Activated CD4-positive, alpha-beta T cell treated with anti-CD3 and anti-CD28 coated beads for 48 hours (primary cell): Measurements from ENCODE around the gene RAB37.
A peak's percentile ranks its signal among the peaks of the same experiment; 100 is the strongest.

Experiments
- DNase-seq: peaks from one replicate; pipeline ENCODE4 v3.0.0-alpha.2; 2020

The RAB37 gene

DNA sequence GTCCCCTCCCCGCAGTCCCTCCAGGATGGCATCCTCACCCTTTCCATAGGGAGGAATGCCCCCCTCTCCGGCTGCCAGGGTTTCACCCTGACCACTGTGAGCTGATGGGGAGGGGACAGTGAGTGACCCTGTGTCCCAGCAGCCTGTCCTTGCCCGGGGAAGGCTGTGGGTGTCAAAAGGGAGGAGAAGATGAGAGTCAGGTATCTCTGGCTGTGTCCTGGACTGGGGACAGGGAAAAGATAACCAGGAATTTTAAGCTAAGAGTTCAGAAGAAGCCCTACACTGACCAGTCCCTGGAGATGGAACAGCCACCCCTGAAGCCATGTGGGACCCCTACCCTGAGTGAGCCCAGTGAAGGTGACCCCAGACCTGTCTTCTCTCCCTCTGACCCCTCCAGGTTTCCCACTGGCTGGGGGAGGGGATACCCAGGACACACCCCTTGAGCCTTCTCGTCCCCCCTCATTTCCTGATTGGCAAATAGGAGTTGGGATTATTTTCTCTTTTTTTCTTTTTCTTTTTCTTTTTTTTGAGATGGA, 27.8 kb downstream of the RAB37 start:
- no peak for DNase-seq

DNA sequence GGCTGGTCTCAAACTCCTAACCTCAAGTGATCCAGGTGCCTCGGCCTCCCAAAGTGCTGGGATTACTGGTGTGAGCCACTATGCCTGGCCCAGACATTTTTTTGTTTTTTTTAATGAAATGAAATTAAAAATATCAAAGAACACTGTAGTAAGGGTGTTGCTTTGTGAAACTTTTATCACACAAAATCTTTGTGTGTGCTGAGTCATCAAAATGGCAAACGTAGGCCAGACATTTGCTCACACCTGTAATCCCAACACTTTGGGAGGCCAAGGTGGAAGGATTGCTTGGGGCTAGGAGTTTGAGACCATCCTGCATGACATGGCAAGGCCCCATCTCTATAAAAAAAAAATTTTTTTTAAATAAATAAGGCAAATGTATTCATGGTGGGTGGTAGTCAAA, 29.4 kb downstream of the RAB37 start:
- DNase-seq = no peak

DNA sequence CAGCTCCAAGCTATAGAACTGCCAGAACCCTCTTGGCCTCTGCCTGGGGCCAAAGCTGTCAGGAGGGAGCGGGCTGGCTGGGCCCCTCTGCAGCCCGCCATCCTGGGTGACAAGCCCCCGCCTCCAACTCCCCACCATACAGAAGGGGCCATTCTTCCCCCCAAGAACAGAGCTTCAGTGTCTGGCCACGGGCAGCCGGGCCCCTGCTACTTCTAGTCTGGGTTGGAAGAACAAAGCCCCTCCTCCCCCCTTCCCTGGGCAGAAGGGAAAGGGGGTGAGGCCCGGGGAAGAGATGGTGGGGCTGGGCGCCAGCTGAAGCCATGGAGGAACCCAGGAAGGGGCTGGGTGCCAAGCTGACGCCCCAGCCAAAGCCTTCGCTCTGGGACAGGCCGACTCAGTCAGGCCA, 30.1 kb downstream of the RAB37 start:
- DNase-seq = no peak

DNA sequence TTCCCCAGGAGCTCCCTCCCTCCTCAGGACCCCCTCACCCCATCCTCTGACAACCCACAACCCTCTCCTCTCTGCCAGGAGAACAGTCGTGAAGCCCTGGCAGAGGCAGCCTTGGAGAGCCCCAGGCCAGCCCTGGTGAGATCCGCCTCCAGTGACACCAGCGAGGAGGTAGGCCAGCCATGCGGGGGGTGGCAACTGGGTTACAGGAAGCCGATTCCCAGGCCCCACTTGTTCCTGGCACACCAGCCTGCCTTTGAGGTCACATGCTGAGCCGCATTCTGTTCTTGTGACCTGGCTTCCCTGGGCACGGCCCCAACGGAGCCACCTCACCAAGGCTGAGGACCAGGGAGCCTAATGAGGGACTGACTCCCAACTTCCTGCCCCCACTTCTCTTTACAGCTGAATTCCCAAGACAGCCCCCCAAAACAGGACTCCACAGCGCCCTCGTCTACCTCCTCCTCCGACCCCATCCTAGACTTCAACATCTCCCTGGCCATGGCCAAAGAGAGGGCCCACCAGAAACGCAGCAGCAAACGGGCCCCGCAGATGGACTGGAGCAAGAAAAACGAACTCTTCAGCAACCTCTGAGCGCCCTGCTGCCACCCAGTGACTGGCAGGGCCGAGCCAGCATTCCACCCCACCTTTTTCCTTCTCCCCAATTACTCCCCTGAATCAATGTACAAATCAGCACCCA, 31.2 kb downstream of the RAB37 start:
- DNase-seq = no peak

DNA sequence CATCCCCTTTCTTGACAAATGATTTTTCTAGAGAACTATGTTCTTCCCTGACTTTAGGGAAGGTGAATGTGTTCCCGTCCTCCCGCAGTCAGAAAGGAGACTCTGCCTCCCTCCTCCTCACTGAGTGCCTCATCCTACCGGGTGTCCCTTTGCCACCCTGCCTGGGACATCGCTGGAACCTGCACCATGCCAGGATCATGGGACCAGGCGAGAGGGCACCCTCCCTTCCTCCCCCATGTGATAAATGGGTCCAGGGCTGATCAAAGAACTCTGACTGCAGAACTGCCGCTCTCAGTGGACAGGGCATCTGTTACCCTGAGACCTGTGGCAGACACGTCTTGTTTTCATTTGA, 31.7 kb downstream of the RAB37 start:
- DNase-seq = no peak

DNA sequence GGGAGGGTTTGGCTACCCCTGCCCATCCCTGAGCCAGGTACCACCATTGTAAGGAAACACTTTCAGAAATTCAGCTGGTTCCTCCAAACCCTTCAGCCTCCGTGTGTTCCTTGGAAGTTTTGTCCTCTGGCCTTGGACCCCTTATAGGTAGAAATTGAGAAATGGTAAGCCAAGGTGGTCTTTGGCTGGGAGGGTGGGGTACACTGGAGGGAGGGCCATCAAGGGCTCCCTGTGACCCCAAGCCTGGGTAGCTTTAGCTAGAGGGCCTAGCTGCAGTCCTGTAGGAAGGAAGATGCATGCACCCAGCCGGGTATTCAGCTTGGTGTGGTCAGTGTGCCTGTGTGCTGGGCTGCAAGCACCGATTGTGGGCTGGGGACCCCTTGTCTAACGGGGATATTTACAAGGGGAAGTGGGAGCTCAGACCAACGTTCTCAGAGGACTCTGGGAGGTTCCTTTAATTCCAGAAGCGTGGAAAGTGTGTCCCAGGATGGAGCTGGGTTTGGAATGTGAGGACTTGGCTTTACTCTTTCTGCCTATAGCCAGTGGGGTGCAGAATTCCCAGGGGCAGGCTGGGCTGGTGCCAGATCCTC, 32.3 kb downstream of the RAB37 start:
- DNase-seq = no peak

DNA sequence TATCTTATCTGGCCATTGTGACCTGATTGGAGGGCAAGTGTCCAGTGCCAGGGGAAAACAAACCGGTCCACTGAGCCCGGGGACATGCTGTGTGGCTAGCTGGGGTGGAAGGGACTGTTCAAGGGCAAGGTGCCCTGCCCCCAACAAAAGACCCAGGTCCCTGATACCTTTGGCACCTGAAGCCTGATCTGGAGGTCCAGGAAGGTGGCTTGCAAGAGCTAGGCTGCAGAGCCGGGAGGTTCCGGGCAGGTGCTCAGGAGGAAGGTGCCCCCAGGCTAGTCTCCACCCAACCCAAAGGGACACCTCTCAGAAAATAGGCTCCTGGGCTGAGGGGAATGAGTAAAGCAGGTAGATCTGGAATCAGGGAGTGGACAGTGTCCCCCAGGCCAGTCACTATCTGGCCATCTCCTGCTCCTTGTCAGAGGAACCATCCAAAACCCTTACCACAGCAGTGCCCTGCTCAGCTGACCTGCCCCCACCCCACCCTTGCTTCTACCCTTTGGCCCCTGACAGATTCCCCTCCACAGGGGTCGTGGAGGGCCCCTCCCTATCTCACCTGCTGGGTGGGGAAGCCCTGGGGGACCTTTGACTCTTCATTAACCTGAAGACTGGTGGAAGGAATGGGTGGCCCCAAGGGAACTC, 32.9 kb downstream of the RAB37 start:
- DNase-seq = no peak

DNA sequence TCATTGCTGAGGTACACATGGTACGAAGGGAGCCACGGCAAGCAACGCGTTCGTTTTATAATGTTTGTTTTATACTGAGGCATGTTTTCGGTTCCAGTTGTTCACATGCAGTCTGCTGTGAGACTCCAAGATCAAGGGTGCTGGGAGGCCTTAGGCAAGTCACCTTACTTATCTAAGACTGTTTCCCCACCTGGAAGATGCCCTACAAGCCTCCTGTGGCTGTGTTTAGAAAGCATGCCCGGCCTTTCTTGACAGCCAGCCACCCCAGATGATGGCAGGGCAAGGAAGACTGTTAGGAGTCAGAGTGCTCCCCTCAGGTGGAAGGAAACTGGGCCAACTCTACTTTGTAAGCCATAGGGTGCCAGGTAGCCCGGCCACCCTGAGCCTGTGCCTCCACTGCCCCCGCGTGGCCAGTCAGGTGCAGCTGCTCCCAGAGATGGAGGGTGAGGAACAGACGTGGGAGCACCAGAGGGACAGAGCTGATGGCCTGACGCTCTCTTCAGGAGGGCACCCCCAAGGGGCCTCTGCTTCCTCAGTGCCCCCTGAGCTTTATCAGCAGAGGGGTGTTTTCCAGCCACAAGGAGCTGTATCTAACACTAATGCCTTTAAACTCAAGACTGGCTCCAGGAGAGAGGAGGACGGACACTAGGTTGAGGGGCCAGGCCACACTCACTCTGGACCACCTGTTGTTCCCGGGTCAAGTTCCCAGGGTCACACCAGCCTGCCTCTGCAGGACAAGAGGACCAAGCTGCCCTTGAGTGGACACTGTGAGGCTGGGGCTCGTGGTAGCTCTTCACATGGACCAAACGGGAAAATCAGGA, 33.7 kb downstream of the RAB37 start:
- DNase-seq = peak; percentile 79

DNA sequence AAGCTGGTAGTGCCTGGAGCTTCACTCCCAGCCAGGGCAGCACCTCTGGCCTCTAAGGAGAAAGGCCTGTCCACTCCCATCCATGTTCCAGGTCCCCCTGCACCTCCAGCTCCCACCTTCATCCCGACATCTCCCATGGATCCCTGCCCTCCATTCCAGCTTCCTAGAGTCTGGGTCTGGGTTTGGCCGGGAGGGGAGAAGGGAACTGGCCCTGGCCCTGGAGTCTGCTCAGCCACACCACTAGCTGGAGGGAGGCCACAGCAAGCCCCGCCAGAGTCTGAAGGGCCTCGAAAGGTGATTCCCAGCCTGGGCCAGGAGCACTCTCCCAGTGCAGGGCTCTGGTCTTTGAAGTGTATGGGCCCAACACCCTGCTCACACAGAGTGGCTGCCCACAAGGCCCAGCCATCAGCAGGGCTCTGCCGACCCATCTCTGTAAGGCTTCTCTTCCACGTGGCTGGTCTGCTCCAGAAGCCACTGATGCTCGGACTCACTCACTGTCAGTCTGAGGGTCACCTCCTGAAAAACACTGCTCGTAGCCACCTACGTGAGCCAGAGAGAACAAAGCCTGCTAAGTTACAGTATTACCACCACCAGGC, 34.4 kb downstream of the RAB37 start:
- DNase-seq = no peak

DNA sequence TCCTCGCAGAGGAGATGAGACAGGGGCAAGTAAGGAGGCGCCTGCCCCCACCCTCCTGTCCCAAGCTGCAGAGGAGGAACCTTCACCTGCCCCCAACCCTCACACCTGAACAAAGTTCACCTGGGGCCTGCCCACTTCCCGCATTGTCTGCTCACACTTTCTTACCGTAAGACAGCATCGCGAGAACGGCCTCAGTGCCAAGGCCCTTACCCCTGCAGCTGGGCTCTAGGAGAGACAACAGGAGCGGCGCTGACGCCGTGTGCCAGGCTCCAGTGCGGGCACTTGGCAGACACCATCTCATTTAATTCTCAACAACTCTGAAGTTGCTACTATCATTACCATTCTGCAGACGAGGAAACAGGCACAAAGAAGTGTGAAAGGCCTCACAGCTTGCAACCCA, 35.0 kb downstream of the RAB37 start:
- no peak for DNase-seq

DNA sequence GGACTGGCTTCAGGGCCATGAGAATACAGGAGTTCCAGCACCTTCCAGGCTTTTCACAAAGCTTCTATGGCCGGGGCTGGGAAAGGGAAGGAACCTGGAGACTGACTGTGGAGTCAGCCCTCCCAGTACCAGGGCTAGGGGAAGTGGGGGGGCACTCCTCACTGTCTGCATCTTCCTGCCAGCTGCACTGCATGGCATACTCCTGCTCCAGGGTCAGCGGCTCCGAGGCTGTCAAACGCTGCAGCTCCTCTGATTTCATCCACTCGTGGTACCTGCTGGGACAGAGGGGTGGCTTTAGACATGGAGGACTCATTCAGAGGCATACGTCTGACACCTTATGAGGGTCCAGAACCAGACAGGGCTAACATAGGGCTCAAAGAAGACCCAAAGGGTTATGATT, 36.4 kb downstream of the RAB37 start:
- DNase-seq = no peak

DNA sequence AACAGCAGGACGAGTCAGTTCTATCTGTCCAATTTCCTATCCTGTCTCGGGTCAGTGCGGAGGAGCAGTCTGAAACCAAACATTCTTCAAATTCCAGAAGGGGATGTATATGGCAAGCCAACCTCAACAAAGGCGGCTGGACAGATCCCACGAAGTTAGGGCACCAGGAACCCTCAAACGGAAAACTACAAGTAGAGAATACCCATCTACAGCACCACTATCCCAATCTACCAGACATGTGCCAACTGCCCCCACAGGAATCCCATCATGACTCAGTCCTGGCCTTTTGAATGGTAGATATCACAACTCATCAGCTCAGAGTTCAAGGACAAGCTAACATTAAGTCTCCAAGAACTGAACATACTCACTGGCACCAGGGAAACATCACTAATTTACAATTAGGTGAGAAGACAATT, 36.8 kb downstream of the RAB37 start:
- no peak for DNase-seq

DNA sequence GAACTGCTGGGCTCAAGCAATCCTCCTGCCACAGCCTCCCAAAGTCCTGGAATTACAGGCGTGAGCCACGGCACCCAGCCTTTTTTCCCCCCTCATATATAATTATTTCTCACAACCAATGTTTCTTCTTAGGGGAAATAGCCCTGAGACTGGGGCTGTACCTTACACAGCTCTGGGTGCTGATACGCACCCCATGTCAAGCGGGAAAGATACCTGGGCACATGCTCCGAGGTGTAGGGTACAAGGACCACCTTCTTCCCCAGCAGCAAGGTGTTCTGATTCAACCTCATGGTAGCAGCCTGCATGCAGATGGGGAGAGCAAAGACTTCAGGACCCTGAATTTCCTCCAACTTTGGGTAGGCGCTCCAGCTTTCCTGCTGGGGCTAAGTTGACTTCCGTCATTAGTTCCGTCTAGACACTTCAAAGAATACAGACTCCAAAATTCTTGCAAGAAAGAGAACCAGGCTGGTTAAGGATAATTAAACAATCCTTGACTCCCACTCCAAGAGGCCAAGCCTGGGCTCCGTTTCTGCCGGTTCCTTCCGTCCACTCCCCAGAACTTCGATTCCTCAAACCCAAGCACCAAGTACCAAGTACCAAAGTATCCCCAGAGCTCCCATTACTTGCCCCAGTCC, 38.5 kb downstream of the RAB37 start:
- DNase-seq = no peak

DNA sequence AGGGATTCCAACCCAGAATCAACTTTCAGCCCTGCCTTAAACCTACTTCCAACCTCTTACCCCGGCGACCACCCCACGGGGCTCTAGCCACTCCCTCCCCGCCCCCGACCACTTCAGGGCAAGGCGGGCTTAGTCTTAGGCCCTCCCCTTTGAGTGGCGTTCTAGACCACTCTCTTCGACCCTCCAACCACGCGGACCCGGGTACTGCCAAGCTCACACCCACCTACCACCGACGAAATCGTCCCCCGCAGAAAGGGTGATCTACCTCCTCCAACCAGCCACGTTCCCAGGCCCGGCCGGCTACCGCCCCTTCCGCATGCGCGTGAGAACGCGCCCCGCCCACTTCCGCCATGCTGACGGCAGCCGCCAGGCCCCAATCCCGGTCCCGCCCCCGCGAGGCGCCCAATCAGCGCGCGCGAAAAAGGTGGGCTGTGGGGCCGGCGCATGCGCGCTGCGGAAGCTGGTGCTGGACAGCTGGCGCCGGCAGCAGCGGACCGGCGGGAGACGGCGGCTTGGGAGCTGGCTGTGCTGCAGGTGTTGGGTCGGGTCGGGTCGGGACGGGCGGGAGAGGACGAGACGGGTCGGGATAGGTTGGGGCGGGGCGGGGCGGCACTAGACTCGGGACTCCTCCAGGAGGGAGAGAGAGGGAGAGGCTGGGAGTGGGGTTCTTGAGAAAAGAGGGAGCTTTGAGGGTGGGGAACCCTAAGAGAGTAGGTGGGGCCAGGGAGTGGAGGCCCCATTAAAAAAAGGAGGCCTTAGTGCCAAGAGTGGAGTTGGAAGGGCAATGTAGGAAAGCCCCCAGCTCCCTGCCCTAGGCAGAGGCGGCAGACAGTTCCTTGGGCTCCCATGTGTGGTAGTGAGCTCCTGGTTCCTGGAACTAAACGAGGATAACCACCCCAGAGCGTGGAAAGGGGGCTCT, 39.2 kb downstream of the RAB37 start, which contains the start of gene NAT9:
Gene NAT9 (minus strand): TSS at position 302 of the 919 bp plus-strand sequence. CDS start 647 bp downstream, outside the sequence.
- DNase-seq = peak; percentile 100

DNA sequence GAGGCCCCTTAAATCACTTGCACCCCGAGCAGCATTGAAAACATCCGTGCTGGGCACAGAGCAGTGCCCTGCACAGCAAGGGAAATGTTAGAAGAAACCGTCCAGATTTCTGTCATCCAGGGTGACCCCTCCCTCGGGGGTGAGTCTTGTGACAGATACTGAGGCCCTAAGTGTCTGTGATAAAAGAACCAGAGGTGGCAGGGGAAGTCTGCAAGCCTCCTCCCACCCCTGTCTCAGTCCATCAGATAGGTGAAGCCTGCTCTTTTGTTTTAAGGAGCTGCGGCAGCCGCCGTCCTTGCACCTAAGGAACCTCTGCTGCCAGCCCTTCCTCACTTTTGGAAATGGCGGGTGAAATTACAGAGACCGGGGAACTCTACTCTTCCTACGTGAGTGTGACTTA, 39.9 kb downstream of the RAB37 start:
- peak; percentile 24 for DNase-seq

DNA sequence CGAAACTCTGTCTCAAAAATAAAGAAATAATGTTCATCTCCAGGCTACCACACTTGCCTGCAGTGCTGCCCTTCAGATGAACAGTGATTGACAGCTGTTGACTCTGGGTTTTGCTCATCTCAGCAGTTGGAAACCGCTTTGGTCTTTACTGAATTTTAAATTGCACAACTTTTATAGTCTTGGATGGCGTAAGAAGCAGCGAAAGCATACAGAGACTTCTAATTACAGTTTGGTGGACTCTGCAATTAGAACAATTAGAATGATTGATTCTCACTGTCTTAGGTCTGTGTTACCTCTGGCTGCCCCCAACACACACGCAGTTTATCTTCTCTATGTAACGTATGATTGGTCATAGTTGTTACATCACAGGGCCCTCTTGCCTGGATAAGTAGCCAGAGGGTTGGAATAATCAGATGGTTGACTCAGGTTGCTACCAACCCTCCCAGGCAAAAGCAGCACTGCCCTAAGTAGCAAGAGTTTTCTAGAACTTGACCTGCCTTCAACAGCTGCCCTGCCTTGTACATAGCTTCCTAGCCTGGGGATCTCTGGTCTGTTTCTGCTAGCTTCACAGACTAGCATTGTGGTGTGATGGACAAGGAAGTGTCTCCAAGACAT, 41.0 kb downstream of the RAB37 start:
- DNase-seq = no peak

DNA sequence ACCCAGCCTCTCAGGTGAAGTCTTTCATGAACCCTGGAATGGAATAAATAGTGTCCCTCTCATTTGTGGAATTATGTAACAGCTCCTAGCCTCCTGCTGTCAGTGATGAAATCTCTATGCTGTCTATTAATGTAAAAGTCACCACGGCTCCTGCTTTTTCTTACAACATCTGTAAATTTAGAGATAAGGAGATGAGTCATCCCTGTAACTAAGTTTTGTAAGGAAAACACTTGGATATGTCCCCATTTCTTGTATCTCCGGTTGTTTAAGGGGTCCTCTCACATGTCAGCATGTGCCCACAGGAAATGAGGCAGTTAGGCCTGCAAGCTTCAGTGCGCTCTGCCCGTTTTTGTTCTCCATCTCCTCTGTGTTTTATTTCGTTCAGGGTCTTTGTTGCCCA, 41.9 kb downstream of the RAB37 start:
- DNase-seq = no peak

DNA sequence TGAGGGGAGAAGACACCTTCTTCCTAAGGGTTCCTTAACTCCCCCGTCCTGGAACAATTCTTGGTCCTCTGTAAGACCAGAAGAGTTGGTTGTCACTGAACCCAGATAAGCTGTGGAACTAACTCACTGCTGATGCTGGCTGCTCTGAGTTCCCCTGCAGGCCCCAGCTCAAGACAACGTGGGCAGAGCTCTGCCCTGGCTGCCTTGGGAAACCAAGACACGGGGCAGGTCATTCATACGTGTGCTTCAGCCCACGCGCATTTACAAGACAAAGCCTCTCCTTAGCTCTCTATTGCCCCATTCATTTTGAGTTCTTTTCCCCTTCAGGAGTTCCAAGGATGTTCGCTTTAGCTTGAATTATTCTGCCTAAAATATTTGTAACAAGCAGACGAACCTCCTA, 42.4 kb downstream of the RAB37 start:
- peak; percentile 33 for DNase-seq

DNA sequence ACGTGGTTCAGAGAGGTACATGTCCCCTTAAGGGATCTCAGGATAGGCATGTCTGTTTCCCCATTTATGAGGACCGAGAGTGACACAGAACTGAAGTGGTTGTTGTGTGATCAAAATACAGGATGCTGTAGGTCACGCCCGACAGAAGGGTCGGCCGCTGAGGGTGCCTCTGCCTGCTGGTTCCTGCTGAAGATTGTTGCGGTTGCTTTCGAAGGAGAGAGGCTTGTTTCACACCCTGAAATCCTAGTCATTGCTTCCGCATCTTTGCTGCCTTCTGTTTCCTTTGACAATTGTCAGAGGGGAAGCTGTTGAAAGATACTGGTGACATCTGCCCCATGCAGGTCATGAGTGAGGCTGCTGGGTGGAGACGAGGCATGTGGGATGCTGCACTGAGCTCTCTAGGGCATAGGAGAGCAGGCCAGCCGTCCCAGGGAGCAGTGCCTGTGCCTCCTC, 42.9 kb downstream of the RAB37 start:
- peak; percentile 76 for DNase-seq

DNA sequence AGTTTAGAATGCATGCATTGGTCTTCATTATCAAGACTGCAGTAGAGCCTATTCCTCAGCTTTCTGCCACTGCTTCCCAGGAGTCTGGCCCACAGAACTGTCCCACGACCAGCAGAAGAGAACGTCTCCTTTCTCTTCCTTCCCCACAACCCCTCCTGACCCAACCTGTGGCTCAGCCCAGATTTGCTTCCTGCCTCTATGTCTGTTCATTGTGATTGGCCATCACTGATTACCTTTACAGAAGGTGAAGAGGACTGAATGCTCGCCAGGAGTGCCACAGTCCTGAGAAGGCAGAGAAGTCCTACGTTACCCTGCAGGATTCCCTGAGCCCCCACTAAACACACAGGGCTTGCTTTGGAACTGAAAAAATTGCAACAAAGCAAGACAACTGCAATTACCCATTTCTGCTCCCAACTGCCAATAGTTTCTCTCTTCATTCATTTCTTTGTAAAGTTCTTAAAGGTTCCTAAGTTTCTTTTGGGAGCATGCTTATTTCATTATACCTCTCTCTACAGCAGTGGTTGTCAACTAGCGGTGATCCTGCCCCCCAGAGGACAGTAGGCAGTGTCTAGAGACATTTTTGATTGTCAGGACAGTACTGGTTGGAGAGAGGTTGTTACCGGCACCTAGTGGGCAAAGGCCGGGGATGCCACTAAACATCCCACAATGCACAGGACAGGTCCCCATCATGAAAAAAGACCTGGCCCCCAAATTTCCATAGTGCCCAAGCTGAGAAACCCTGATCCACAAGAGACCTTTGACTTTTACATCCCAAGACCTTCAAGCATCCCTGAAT, 43.6 kb downstream of the RAB37 start:
- peak; percentile 35 for DNase-seq
